ENCODE results near the gene HOXB5.

The HOXB5 gene

GRCh38 chr17:48559122-48559839 lies 34.3 kb downstream of the HOXB5 start:
- DNase-seq: no peak

- DNase-seq: no peak
Measured at GRCh38 chr17:48558831-48559121, 34.8 kb downstream of the HOXB5 start.

GRCh38 chr17:48558057-48558830 lies 35.3 kb downstream of the HOXB5 start:
- no peak for DNase-seq

- no peak for DNase-seq
Measured at GRCh38 chr17:48556576-48557401, 36.8 kb downstream of the HOXB5 start.

- DNase-seq: no peak
Measured at GRCh38 chr17:48556229-48556575, 37.4 kb downstream of the HOXB5 start.

GRCh38 chr17:48555258-48556228 lies 38.0 kb downstream of the HOXB5 start:
- DNase-seq: peak; percentile 70 to 87

GRCh38 chr17:48554412-48555257 lies 38.9 kb downstream of the HOXB5 start:
- DNase-seq: no peak

- DNase-seq: no peak
Measured at GRCh38 chr17:48553826-48554225, 39.8 kb downstream of the HOXB5 start.

- DNase-seq: no peak
Measured at GRCh38 chr17:48553190-48553547, 40.4 kb downstream of the HOXB5 start.

GRCh38 chr17:48552466-48553189 lies 41.0 kb downstream of the HOXB5 start:
- DNase-seq: peak in 1 of 2 experiments; percentile 80

- peak; percentile 80 to 91 for DNase-seq
Measured at GRCh38 chr17:48551596-48552465, 41.7 kb downstream of the HOXB5 start.

- DNase-seq: no peak
Measured at GRCh38 chr17:48551214-48551555, 42.4 kb downstream of the HOXB5 start.

- peak in 1 of 2 experiments; percentile 70 for DNase-seq
Measured at GRCh38 chr17:48550502-48551213, 42.9 kb downstream of the HOXB5 start.

- DNase-seq: no peak
Measured at GRCh38 chr17:48549914-48550501, 43.6 kb downstream of the HOXB5 start.

GRCh38 chr17:48549281-48549630 lies 44.3 kb downstream of the HOXB5 start:
- DNase-seq: no peak

- no peak for DNase-seq
Measured at GRCh38 chr17:48548523-48549280, 44.9 kb downstream of the HOXB5 start.

- peak in 1 of 2 experiments; percentile 46 for DNase-seq
Measured at GRCh38 chr17:48547808-48548522, 45.6 kb downstream of the HOXB5 start.

Measured in NCI-H2081 (cell line).